ENCODE results near the gene GTF3A. TPM values are rescaled to one million over a fixed set of nuclear protein-coding genes. Genes with fewer than 3 reads are reported as not detected.

GTF3A gene
- total RNA-seq, 2 experiments from 2014 or later, result 242 to 251 TPM

GRCh38 chr13:27421101-27421871 lies 3.1 kb upstream of the GTF3A start:
- Histone ChIP-seq H4K20me1 (ENCODE audit: insufficient read depth, low read length) (peaks cover 4% of the 10 kb centered on the region; the same call in 1 of the 2 replicates), H3K27ac (ENCODE audit: low read depth, low read length, poor library complexity, severe bottlenecking) (no peak overlapping the region), H3K4me1 (ENCODE audit: insufficient read depth, low read length, poor library complexity, severe bottlenecking) (peaks cover 10% of the 10 kb centered on the region), H3K4me2 (ENCODE audit: low read length) (no peak overlapping the region), H3K4me3 (ENCODE audit: low read depth, low read length, poor library complexity, severe bottlenecking) (no peak overlapping the region), H2AFZ (ENCODE audit: low read length) (no peak overlapping the region), H3K79me2 (ENCODE audit: insufficient read depth, low read depth, low read length) (peaks cover 17% of the 10 kb centered on the region), H3K9me3 (ENCODE audit: low read length) (no peaks in the 10 kb centered on the region), H3K9me2 (ENCODE audit: insufficient read depth, low read length) (no peaks in the 10 kb centered on the region), H3K36me3 (ENCODE audit: insufficient read depth, low read length) (peaks cover 4% of the 10 kb centered on the region)
- TF ChIP-seq CTCF (conservative IDR thresholded peaks at IDR 0.05; ENCODE audit: low read length) (no peak), EZH2phosphoT487 (IDR thresholded peaks at IDR 0.05; ENCODE audit: borderline replicate concordance, low read depth, low read length) (no peak)
- BruUV-seq (replicated peaks), result no TSS peak
- ChIA-PET CTCF (ENCODE audit: unreplicated experiment) (no interaction called here), POLR2A (no interaction called here)
- DNase-seq (ENCODE audit: low spot score), result no peak
- intact Hi-C loops (cut with micrococcal nuclease; ENCODE audit: unreplicated experiment), result no loop called here

DNA sequence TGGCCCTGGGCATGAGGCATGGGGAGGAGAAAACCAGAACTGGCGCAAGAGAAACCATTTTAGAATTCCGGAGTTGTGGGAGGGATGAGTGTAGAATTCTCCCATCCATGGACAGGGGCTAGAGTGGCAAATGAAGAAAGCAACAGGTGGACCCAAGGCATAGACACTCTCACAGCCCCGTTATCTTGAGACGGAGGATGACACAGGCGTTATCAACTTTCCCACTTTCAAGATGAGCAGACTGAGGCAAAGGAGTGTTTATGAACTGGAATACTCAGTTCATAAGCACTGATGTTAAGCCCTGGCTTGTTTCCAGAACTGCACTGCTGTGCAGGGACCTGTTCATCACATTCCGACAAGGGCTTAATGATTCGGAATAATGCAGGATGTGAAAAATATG lies 1.1 kb upstream of the GTF3A start:
- ChIA-PET POLR2A (interaction anchor here (0.8 kb wide), 1 partner anchor 32 kb away, joined by 4 read pairs; no protein-coding TSS in a partner anchor), CTCF (ENCODE audit: unreplicated experiment) (no interaction called here)
- Histone ChIP-seq H3K4me1 (ENCODE audit: insufficient read depth, low read length, poor library complexity, severe bottlenecking) (peaks cover 25% of the 10 kb centered on the region), H3K9me3 (ENCODE audit: low read length) (no peaks in the 10 kb centered on the region), H3K79me2 (ENCODE audit: insufficient read depth, low read depth, low read length) (peaks cover 38% of the 10 kb centered on the region), H4K20me1 (ENCODE audit: insufficient read depth, low read length) (peaks cover 18% of the 10 kb centered on the region), H3K9me2 (ENCODE audit: insufficient read depth, low read length) (no peaks in the 10 kb centered on the region), H3K4me2 (ENCODE audit: low read length) (peak overlapping the region; percentile 78; the same call in 1 of the 2 replicates), H2AFZ (ENCODE audit: low read length) (no peak overlapping the region; the same call in 1 of the 2 replicates), H3K27ac (ENCODE audit: low read depth, low read length, poor library complexity, severe bottlenecking) (no peak overlapping the region), H3K36me3 (ENCODE audit: insufficient read depth, low read length) (peaks cover 25% of the 10 kb centered on the region), H3K4me3 (ENCODE audit: low read depth, low read length, poor library complexity, severe bottlenecking) (no peak overlapping the region)
- BruUV-seq (replicated peaks), result no TSS peak
- intact Hi-C loops (cut with micrococcal nuclease; ENCODE audit: unreplicated experiment), result no loop called here
- no peak for TF ChIP-seq EZH2phosphoT487 (IDR thresholded peaks at IDR 0.05; ENCODE audit: borderline replicate concordance, low read depth, low read length)
- no peak for TF ChIP-seq CTCF (conservative IDR thresholded peaks at IDR 0.05; ENCODE audit: low read length)
- no peak for DNase-seq (ENCODE audit: low spot score)
